Measurements from ENCODE around the gene DAZAP2. TPM values are rescaled to one million over a fixed set of nuclear protein-coding genes. Genes with fewer than 3 reads are reported as not detected.
A peak's percentile ranks its signal among the peaks of the same experiment; 100 is the strongest.

DAZAP2 gene
- total RNA-seq, 1 donor: 139 TPM

DNA sequence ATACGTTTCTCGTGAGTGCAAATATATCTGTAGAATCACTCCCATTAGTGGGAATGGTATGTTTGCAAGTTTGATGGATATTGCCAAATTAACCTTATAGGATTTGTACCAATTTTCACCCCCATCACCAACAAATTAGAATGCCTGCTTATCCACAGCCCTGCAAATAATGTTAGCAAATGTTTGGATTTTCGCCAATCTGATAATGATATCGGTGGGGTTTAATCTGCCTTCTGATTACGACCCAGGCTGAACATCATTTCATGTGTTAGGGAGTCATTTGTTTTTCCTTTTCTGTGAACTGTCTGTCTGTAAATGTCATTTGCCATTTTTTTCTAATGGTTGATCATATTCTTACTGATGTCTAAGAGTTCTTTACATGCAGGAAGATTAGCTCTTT is 4.1 kb upstream of the DAZAP2 start:
- DNase-seq (ENCODE audit: low read depth): no peak
- H3K4me3 ChIP-seq (ENCODE audit: low read depth, low read length): no peak overlapping the region
- TF ChIP-seq, protein P1, sequence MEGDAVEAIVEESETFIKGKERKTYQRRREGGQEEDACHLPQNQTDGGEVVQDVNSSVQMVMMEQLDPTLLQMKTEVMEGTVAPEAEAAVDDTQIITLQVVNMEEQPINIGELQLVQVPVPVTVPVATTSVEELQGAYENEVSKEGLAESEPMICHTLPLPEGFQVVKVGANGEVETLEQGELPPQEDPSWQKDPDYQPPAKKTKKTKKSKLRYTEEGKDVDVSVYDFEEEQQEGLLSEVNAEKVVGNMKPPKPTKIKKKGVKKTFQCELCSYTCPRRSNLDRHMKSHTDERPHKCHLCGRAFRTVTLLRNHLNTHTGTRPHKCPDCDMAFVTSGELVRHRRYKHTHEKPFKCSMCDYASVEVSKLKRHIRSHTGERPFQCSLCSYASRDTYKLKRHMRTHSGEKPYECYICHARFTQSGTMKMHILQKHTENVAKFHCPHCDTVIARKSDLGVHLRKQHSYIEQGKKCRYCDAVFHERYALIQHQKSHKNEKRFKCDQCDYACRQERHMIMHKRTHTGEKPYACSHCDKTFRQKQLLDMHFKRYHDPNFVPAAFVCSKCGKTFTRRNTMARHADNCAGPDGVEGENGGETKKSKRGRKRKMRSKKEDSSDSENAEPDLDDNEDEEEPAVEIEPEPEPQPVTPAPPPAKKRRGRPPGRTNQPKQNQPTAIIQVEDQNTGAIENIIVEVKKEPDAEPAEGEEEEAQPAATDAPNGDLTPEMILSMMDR (IDR thresholded peaks at IDR 0.05; ENCODE audit: insufficient read depth, low read depth, low read length): no peak

DNA sequence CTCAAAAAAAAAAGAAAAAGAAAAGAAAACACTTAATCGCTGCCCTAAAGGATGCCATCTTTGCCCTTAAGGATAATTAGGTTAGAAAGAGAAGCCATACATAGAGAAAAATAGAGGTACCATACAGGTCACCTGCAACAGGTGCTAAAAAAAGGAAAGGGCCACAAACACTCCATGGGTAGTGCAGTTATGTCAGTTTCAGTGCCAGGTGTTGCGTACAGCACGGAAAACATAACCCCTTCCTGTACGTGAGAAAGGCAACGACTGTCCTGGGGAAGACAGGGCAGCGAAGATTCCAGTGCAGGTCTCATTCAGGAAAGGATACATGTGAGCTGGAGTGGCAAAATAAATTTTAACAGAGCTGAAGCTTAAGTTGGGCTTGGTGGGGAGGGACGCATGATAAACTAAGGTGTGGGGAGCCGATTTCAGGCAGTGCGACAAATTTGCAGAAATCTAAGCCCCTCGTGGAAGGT is 553 bp upstream of the DAZAP2 start:
- peak overlapping the region; percentile 97 for H3K4me3 ChIP-seq (ENCODE audit: low read depth, low read length)
- TF ChIP-seq, protein P1 (IDR thresholded peaks at IDR 0.05; ENCODE audit: insufficient read depth, low read depth, low read length): no peak
- DNase-seq (ENCODE audit: low read depth): no peak

DNA sequence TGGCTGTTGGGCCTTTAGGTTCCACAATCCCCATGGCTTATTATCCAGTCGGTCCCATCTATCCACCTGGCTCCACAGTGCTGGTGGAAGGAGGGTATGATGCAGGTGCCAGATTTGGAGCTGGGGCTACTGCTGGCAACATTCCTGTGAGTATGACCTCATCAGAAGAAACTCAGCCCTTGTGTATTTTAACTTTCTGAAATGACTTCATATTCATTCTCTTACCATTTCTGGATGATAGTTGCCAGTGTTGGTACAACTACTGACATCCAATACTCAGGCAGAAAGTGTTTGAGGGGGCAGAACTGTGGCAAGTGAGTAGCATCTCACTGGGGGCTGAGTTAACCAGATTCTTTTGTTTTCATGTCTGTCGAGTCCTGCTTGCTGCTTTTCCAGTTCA is 2.3 kb downstream of the DAZAP2 start:
- no peak overlapping the region for H3K4me3 ChIP-seq (ENCODE audit: low read depth, low read length)
- TF ChIP-seq, protein P1 (IDR thresholded peaks at IDR 0.05; ENCODE audit: insufficient read depth, low read depth, low read length): no peak
- DNase-seq (ENCODE audit: low read depth): no peak

DNA sequence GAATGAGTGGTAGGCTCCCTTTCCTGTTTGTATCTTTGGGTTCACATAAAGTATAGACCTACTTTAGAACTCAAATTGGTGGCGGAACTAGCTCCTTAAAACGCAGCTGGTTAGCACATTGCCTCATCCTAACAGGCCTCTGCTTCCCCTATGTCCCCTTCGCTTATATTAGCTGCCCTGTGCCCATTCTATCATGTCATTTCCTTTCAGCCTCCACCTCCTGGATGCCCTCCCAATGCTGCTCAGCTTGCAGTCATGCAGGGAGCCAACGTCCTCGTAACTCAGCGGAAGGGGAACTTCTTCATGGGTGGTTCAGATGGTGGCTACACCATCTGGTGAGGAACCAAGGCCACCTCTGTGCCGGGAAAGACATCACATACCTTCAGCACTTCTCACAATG is 3.5 kb downstream of the DAZAP2 start:
- H3K4me3 ChIP-seq (ENCODE audit: low read depth, low read length): no peak overlapping the region
- no peak for DNase-seq (ENCODE audit: low read depth)
- TF ChIP-seq, protein P1 (IDR thresholded peaks at IDR 0.05; ENCODE audit: insufficient read depth, low read depth, low read length): no peak

DNA sequence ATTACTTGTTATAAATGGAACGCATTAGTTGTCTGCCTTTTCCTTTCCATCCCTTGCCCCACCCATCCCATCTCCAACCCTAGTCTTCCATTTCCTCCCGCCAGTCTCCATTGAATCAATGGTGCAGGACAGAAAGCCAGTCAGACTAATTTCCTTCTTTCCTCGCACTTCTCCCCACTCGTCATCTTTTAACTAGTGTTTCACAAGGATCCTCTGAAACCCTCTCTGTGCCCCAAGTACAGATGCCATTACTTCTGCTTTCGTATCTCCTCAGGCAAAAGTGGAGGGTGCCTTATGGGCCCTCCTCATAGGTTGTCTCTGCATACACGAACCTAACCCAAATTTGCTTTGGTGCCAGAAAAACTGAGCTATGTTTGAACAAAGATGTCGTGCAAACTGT is 4.2 kb downstream of the DAZAP2 start:
- DNase-seq (ENCODE audit: low read depth): no peak
- TF ChIP-seq, protein P1 (IDR thresholded peaks at IDR 0.05; ENCODE audit: insufficient read depth, low read depth, low read length): no peak
- no peak overlapping the region for H3K4me3 ChIP-seq (ENCODE audit: low read depth, low read length)

DNA sequence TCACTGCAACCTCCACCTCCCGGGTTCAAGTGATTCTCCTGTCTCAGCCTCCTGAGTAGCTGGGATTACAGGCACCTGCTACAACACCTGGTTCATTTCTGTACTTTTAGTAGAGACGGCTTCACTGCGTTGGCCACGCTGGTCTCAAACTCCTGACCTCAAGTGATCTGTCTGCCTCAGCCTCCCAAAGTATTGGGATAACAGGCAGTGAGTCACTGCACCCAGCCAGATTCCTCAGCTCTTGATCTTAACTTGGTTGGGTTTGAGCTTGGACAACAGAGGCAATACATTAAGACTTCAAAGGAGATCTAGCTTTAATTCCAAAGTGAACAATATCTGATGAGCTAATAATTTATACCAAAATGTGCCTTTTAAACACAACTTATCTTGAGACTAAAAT is 5.6 kb downstream of the DAZAP2 start:
- no peak for DNase-seq (ENCODE audit: low read depth)
- no peak overlapping the region for H3K4me3 ChIP-seq (ENCODE audit: low read depth, low read length)
- TF ChIP-seq, protein P1 (IDR thresholded peaks at IDR 0.05; ENCODE audit: insufficient read depth, low read depth, low read length): no peak

Measured in fibroblast of villous mesenchyme (primary cell).